ENCODE results near the gene WSCD1. TPM values are rescaled to one million over a fixed set of nuclear protein-coding genes. Genes with fewer than 3 reads are reported as not detected.

Gene WSCD1
- total RNA-seq, 2 donors from 2014 or later = 19.5 to 22.3 TPM

DNA sequence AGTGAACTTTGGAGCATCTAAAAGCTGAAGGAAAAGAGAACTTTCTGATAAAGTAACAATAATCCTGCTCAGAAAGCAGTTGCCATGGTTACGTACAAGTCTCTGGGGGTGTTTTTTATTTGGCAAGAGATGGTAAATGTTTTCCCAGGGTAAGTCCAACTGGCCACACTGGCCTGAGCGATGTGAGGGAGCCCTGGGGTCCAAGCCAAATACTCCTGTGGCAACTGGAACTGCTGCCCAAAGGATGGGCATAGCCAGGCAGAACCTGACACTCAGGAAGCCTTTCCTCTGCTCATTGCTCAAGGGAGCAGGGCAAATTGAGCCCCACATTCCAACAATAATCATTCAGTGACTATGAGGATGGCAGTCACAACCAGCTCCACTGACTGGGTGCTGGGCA is 26.8 kb upstream of the WSCD1 start:
- no peaks in the 10 kb centered on the region for H3K36me3 ChIP-seq
- H3K27me3 ChIP-seq = no peaks in the 10 kb centered on the region
- H3K27ac ChIP-seq = no peak overlapping the region
- no peaks in the 10 kb centered on the region for H3K4me1 ChIP-seq
- H3K9me3 ChIP-seq = no peaks in the 10 kb centered on the region
- TF ChIP-seq, protein P1, sequence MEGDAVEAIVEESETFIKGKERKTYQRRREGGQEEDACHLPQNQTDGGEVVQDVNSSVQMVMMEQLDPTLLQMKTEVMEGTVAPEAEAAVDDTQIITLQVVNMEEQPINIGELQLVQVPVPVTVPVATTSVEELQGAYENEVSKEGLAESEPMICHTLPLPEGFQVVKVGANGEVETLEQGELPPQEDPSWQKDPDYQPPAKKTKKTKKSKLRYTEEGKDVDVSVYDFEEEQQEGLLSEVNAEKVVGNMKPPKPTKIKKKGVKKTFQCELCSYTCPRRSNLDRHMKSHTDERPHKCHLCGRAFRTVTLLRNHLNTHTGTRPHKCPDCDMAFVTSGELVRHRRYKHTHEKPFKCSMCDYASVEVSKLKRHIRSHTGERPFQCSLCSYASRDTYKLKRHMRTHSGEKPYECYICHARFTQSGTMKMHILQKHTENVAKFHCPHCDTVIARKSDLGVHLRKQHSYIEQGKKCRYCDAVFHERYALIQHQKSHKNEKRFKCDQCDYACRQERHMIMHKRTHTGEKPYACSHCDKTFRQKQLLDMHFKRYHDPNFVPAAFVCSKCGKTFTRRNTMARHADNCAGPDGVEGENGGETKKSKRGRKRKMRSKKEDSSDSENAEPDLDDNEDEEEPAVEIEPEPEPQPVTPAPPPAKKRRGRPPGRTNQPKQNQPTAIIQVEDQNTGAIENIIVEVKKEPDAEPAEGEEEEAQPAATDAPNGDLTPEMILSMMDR (IDR thresholded peaks at IDR 0.05) = no peak
- no peak overlapping the region for H3K4me3 ChIP-seq
- DNase-seq = no peak
- intact Hi-C loops (cut with DNase I) = no loop called here
- no peak overlapping the region for H3K9ac ChIP-seq (ENCODE audit: low read depth in 2 of 2, low read length in 2 of 2)

DNA sequence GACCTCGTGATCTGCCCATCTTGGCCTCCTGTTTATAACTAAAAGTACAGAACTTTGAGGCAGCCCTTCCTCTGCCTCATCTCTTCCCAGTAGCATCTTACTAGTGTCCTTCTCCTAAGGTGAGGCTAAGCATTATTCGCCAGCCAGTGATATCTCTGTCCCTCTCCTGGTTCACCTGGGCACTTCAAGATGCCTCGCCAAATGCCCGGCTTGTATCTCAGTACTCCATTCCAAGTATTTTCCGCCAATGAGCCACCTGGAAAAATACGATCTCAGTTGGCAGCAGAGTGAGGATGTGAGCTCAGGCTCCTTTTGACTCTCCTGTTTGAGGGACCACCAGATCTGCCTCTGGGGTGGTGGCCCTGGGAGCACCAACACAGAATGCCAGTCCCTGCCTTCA is 25.9 kb upstream of the WSCD1 start:
- H3K27me3 ChIP-seq = no peaks in the 10 kb centered on the region
- H3K36me3 ChIP-seq = no peaks in the 10 kb centered on the region
- TF ChIP-seq, protein P1 (IDR thresholded peaks at IDR 0.05) = no peak
- no peaks in the 10 kb centered on the region for H3K4me1 ChIP-seq
- no peaks in the 10 kb centered on the region for H3K9me3 ChIP-seq
- H3K9ac ChIP-seq (ENCODE audit: low read depth in 2 of 2, low read length in 2 of 2) = no peak overlapping the region
- H3K4me3 ChIP-seq = no peak overlapping the region
- H3K27ac ChIP-seq = no peak overlapping the region
- DNase-seq = no peak
- intact Hi-C loops (cut with DNase I) = no loop called here

DNA sequence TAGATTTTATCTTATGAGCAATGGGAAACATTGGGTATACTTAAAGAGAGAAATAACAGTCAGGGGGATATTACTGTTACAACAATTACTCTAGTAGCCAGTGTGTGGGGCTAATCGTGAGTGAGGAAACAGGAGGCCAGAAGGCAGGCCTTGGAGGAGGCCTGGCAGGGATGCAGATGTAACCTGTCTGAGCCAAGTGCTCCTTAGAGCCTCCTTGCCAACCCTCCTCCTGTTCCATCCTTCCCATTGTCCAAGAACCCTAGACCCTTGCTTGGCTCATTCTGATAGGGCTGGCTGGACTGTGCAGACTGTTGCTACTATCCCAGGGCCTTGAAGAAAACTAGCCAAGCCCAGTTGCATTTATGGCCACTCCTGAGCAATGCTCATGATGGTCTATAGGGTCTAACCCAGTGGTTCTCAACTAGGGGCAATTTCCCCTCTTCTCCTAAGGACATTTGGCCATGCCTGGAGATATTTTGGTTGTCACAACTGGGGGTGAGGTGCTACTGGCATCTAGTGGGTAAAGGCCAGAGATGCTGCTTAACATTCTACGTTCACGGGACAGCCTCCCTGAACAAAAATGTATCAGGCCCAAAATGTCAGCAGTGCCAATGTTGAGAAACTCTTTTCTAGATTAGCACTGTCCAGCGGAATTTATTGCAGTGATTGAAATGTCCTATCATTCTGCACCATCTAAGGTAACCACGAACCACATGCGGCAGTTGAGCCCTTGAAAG is 24.4 kb upstream of the WSCD1 start:
- TF ChIP-seq, protein P1 (IDR thresholded peaks at IDR 0.05) = no peak
- H3K9me3 ChIP-seq = no peaks in the 10 kb centered on the region
- no peak overlapping the region for H3K9ac ChIP-seq (ENCODE audit: low read depth in 2 of 2, low read length in 2 of 2)
- H3K27me3 ChIP-seq = no peaks in the 10 kb centered on the region
- H3K27ac ChIP-seq = no peak overlapping the region
- DNase-seq = no peak
- intact Hi-C loops (cut with DNase I) = no loop called here
- no peaks in the 10 kb centered on the region for H3K4me1 ChIP-seq
- no peak overlapping the region for H3K4me3 ChIP-seq
- no peaks in the 10 kb centered on the region for H3K36me3 ChIP-seq

DNA sequence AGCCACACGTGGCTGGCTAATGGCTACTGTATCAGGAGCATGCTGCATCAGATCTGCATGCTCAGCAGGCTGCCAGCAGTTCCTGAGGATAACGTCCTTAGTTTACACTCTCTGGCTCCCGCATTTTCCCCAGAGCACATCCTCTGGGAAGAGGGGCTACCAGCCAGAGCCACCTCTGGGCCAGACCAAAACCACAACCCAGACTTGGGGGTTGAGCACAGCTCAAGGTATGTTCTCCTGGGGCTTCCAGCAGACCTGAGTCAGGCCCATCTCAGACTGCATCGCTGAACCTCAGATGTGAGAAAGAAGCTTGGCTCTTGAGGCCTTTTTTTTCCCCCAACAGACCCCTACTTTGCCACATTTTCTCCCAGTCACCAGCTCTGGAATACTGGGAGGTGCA is 23.7 kb upstream of the WSCD1 start:
- no peak overlapping the region for H3K27ac ChIP-seq
- no peak overlapping the region for H3K9ac ChIP-seq (ENCODE audit: low read depth in 2 of 2, low read length in 2 of 2)
- no peaks in the 10 kb centered on the region for H3K27me3 ChIP-seq
- intact Hi-C loops (cut with DNase I) = no loop called here
- TF ChIP-seq, protein P1 (IDR thresholded peaks at IDR 0.05) = no peak
- no peak for DNase-seq
- H3K9me3 ChIP-seq = no peaks in the 10 kb centered on the region
- H3K4me3 ChIP-seq = no peak overlapping the region
- H3K36me3 ChIP-seq = no peaks in the 10 kb centered on the region
- no peaks in the 10 kb centered on the region for H3K4me1 ChIP-seq

DNA sequence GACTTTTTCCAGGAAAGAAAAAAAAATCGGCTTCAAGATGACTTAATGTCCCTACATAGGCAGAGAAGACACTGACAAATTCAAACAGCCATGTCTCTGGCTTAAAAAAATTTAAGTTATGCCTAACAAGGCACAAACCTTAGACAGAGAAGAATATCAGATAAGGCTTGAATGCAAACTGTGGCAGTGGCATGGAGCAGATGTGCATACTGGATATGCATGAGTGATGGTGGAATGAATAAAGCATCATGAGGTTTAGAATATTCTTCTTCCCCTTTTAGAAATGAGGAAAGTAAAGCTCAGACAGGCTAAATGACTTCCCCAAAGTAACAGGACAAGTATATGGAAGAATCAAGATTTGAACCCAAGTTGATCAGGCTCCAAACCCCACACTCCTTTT is 23.2 kb upstream of the WSCD1 start:
- Histone ChIP-seq H3K9me3 (no peaks in the 10 kb centered on the region), H3K4me1 (no peaks in the 10 kb centered on the region), H3K27me3 (no peaks in the 10 kb centered on the region), H3K36me3 (no peaks in the 10 kb centered on the region), H3K27ac (no peak overlapping the region), H3K4me3 (no peak overlapping the region), H3K9ac (ENCODE audit: low read depth in 2 of 2, low read length in 2 of 2) (no peak overlapping the region)
- no peak for DNase-seq
- TF ChIP-seq, protein P1 (IDR thresholded peaks at IDR 0.05) = no peak
- intact Hi-C loops (cut with DNase I) = no loop called here
